Measurements from ENCODE around the gene FKBP14.

DNA sequence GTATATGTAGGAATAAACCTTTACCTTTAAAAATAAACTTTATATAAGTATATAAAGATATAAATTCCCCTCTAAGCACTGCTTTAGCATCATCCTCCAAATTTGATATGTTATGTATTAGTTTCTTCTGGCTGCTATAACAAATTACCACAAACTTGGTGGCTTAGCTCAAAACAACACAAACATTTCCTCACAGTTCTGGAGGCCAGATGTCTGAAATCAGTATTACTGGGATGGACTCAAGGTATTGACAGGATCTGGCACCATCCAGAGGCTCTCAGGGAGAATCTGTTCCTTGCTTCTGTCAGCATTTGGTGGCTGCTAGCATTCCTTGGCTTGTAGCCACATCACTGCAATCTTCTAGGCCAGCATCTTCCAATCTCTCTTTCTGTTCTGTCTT lies 30.2 kb downstream of the FKBP14 start:
- TF ChIP-seq, protein P1, sequence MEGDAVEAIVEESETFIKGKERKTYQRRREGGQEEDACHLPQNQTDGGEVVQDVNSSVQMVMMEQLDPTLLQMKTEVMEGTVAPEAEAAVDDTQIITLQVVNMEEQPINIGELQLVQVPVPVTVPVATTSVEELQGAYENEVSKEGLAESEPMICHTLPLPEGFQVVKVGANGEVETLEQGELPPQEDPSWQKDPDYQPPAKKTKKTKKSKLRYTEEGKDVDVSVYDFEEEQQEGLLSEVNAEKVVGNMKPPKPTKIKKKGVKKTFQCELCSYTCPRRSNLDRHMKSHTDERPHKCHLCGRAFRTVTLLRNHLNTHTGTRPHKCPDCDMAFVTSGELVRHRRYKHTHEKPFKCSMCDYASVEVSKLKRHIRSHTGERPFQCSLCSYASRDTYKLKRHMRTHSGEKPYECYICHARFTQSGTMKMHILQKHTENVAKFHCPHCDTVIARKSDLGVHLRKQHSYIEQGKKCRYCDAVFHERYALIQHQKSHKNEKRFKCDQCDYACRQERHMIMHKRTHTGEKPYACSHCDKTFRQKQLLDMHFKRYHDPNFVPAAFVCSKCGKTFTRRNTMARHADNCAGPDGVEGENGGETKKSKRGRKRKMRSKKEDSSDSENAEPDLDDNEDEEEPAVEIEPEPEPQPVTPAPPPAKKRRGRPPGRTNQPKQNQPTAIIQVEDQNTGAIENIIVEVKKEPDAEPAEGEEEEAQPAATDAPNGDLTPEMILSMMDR (IDR thresholded peaks at IDR 0.05; ENCODE audit: insufficient read depth, low read length, poor library complexity, severe bottlenecking): no peak
- TF ChIP-seq EZH2phosphoT487 (conservative IDR thresholded peaks at IDR 0.05; ENCODE audit: low read length): no peak

All from SU-DHL-6 (cell line).